ENCODE data around the gene AGPAT4.
"Not testable (repeated sequence)": the region's sequence is repeated elsewhere in the genome, so short reads cannot be mapped to it uniquely, and the experiment has no call there.

AGPAT4 gene

DNA sequence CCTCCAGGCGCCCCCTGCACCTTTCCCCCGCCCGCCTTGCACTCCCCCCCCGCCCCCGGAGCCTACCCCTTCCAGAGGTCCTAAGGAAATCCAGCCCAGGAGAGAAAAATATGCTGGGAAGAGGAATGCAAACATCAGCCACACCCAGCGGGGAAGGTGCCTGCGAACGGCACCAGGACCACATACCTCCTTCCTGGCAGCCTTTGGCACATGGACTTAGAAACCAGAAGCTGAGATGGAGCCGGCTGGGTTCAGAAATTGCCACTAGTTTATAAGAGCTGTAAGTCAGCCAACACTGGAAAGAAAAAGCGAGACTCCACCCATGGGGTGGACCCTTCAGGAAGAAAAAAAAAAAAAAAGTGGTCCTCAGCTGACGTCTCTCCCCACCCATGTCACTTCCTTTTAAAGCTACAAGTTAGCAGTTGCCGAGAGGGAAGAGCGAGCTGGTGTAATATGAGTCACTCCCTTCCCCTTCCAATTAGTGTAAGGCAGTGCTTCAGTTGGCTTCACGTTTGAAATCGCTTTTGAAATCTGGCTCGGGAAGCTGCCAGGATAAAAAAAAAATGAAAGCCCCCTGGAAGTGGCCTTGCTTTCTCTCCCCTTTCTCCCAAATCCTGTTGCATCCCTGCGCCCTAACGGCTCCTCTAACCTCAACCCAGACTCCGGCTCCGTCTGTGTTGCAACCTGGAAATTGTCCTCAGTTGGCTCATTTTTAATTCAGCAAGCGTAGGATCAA lies at the start of gene AGPAT4:
AGPAT4 (minus strand) TSS at position 310 of the 736 bp plus-strand sequence. CDS start 41,848 bp downstream, outside the sequence.
- peaks cover 6% of the 10 kb centered on the region for H3K4me1 Mint-ChIP-seq
- peak within 1 kb of the TSS; percentile 94 for H3K27ac Mint-ChIP-seq
- H3K4me3 Mint-ChIP-seq: peak within 1 kb of the TSS; percentile 84
- ATAC-seq (ENCODE audit: low read depth) (peak; percentile 92), DNase-seq (ENCODE audit: low spot score in 2 of 2) (peak; percentile 18 to 48)
- H3K9me3 Mint-ChIP-seq: peaks cover 2% of the 10 kb centered on the region
- H3K36me3 Mint-ChIP-seq: peaks cover 2% of the 10 kb centered on the region
- H3K27me3 Mint-ChIP-seq: peaks cover 14% of the 10 kb centered on the region

GRCh38 chr6:161319231-161319630 lies 45.4 kb upstream of the AGPAT4 start:
- Mint-ChIP-seq H3K9me3 (peaks cover 8% of the 10 kb centered on the region), H3K27ac (no peak overlapping the region), H3K4me1 (no peaks in the 10 kb centered on the region), H3K27me3 (peaks cover 6% of the 10 kb centered on the region), H3K36me3 (no peaks in the 10 kb centered on the region), H3K4me3 (no peak overlapping the region)
- DNase-seq (ENCODE audit: low spot score in 2 of 2) (no peak), ATAC-seq (ENCODE audit: low read depth) (no peak)

DNA sequence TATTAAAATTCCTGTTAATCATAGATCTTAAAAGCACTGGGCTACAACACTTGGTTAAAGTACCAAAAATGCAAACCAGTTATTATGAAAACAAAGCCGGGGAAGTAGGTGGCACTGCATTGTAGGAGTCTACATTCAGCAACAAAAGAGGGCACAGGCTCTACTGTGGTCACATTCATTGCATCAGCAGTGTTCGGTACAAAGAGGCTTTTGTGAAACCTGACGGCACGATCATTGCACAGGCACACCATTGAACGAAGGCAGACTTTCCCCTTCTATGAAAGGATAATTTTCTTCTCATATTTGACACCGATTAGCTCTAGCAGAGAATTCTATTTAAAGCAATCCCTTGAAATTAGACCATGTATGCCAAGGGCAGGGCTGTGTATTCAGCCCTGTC lies 44.6 kb upstream of the AGPAT4 start:
- ATAC-seq (ENCODE audit: low read depth): no peak
- peaks cover 6% of the 10 kb centered on the region for H3K27me3 Mint-ChIP-seq
- H3K4me1 Mint-ChIP-seq: no peaks in the 10 kb centered on the region
- no peak for DNase-seq (ENCODE audit: low spot score in 2 of 2)
- H3K4me3 Mint-ChIP-seq: no peak overlapping the region
- H3K36me3 Mint-ChIP-seq: no peaks in the 10 kb centered on the region
- H3K27ac Mint-ChIP-seq: no peak overlapping the region
- peaks cover 8% of the 10 kb centered on the region for H3K9me3 Mint-ChIP-seq

DNA sequence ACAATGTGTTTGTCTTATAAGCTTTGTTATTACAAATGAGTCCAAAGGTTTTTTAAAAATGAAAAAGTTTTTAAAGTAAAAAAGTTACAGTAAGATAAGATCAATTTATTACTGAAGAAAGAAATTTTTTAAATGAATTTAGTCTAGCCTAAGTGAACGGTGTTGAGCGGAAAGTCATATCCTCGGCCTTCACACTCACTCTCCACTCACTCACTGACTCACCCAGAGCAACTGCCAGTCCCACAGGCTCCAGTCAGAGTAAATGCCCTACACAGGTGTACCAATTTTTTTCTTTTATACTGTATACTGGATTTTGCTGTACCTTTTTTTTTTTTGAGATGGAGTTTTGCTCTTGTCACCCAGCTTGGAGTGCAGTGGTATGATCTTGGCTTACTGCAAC lies 42.7 kb upstream of the AGPAT4 start:
- Mint-ChIP-seq H3K4me3 (no peak overlapping the region), H3K36me3 (no peaks in the 10 kb centered on the region), H3K9me3 (peaks cover 4% of the 10 kb centered on the region), H3K4me1 (no peaks in the 10 kb centered on the region), H3K27ac (no peak overlapping the region), H3K27me3 (peaks cover 7% of the 10 kb centered on the region)
- no peak for DNase-seq (ENCODE audit: low spot score in 2 of 2)
- no peak for ATAC-seq (ENCODE audit: low read depth)

- H3K36me3 Mint-ChIP-seq; H3K4me1 Mint-ChIP-seq; H3K27ac Mint-ChIP-seq; ATAC-seq (ENCODE audit: low read depth); H3K9me3 Mint-ChIP-seq; H3K4me3 Mint-ChIP-seq; DNase-seq (ENCODE audit: low spot score in 2 of 2); H3K27me3 Mint-ChIP-seq: not testable (repeated sequence)
These were observed 41.5 kb upstream of the AGPAT4 start for GRCh38 chr6:161315246-161315917.

DNA sequence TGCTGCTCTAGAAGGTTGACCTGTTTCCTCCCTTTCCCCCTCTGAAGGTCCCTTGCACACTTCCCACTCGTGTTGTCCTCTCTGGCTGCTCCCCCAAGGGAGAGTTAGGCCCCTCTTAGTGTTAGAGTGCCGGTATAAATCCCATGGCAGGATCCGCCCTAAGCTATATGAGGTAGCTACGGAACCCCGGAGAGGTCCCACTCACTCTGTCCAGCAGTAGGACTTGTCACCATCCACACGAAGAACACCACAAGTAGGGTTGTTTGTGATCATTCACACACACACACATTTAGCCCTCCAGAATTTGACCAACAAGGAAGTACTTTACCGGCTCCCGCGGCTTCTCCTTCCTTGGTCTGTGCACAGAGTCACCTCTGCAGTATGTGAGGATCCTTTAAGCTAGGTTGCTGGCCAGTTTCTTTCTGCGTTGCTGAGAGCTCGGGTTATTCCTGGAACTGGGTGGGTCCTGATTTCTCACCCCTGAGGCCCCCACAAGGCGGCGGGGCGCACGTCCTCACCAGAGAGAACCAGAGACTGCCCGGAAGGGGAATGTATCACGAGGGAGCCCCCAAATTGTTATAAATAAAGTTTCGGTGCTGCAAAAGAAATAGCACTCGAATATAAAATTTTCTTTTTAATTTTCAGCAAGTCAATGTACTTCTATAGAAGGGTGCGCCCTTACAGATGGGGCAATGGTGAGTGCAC lies 40.8 kb upstream of the AGPAT4 start:
- H3K9me3 Mint-ChIP-seq; H3K27ac Mint-ChIP-seq; DNase-seq (ENCODE audit: low spot score in 2 of 2); H3K4me1 Mint-ChIP-seq; H3K27me3 Mint-ChIP-seq; H3K36me3 Mint-ChIP-seq; ATAC-seq (ENCODE audit: low read depth); H3K4me3 Mint-ChIP-seq: not testable (repeated sequence)

DNA sequence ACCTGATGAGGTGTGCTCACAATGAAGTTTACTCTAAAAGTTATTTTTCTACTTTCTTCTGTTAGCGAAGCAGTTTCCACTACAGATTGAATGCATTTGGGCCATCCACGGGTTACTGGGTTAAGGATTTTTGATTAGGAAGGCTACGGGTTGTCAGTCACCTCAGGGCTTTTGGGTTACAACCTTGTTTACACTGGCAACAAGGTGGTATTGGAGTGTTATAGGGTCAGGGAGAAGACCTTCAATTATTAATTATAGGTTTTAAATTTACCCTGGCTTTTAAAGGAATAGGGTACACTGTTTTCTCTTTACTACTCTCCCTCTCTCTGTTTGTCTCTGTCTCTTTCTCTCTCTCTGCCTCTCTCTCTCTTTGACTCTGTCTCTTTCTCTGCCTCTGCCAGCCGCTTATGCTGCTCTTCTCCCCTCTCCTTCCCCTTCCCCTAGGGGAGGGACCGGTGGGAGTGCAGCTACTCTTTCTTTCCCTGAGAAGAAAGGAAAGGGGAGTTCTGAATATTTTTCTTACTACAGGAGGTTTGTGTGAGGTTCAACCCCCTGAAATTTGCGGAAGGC lies 40.2 kb upstream of the AGPAT4 start:
- H3K27me3 Mint-ChIP-seq: peaks cover 4% of the 10 kb centered on the region
- DNase-seq (ENCODE audit: low spot score in 2 of 2) (no peak), ATAC-seq (ENCODE audit: low read depth) (no peak)
- no peaks in the 10 kb centered on the region for H3K4me1 Mint-ChIP-seq
- H3K36me3 Mint-ChIP-seq: no peaks in the 10 kb centered on the region
- H3K9me3 Mint-ChIP-seq: peaks cover 4% of the 10 kb centered on the region
- H3K4me3 Mint-ChIP-seq: no peak overlapping the region
- H3K27ac Mint-ChIP-seq: no peak overlapping the region

DNA sequence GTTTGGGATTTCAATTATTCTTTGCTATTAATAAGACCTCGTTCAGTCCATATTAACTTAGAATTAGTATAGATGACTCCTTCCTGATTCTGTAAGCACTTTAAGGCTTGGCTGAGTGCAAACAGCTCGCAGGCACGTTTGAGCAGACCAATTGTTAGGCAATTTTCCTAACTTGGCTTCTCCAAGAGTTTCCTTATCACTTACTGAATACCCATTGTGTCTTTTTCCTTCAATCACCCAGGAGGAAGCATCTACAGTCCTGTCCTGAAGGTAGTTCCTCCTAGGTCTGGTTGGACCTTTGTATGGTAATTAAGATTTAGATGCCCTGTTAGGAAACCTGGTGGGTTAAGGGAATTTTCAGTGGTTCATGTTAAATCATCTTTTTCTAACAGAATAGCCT lies 39.6 kb upstream of the AGPAT4 start:
- H3K9me3 Mint-ChIP-seq; DNase-seq (ENCODE audit: low spot score in 2 of 2); H3K27ac Mint-ChIP-seq; ATAC-seq (ENCODE audit: low read depth); H3K4me3 Mint-ChIP-seq; H3K27me3 Mint-ChIP-seq; H3K4me1 Mint-ChIP-seq; H3K36me3 Mint-ChIP-seq: not testable (repeated sequence)

- not testable (repeated sequence) for H3K27ac Mint-ChIP-seq; H3K4me3 Mint-ChIP-seq; H3K36me3 Mint-ChIP-seq; ATAC-seq (ENCODE audit: low read depth); H3K9me3 Mint-ChIP-seq; DNase-seq (ENCODE audit: low spot score in 2 of 2); H3K27me3 Mint-ChIP-seq; H3K4me1 Mint-ChIP-seq
These were observed 35.9 kb upstream of the AGPAT4 start for GRCh38 chr6:161309774-161310173.

DNA sequence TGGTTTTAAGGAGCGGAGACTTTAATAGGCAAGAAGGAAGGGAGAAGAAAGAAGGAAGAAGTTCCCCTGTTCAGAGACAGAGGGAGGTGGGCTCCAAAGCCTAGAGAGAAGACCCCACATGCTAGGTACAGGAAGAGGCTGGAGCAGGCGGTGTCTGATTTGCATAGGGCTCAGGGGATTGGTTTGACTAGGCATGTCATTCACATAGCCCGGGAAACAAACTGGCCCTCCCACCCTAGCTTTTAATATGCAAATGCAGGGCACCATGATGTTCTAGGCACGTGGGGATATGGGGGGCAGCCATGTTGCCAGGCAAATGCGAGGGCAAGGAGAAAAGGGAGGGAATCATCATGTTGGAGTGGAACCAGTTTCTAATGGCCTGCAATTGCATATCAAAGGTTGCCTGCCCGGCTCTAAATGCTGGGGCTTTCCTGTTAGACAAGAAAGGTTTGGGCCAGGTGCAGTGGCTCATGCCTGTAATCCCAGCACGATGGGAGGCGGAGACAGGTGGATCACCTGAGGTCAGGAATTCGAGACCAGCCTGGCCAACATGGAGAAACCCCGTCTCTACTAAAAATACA lies 34.3 kb upstream of the AGPAT4 start:
- Mint-ChIP-seq H3K4me3 (no peak overlapping the region), H3K9me3 (peaks cover 1% of the 10 kb centered on the region), H3K4me1 (no peaks in the 10 kb centered on the region), H3K36me3 (no peaks in the 10 kb centered on the region), H3K27ac (no peak overlapping the region), H3K27me3 (peaks cover 4% of the 10 kb centered on the region)
- no peak for ATAC-seq (ENCODE audit: low read depth)
- no peak for DNase-seq (ENCODE audit: low spot score in 2 of 2)

GRCh38 chr6:161305860-161306259 lies 32.0 kb upstream of the AGPAT4 start:
- Mint-ChIP-seq H3K36me3 (no peaks in the 10 kb centered on the region), H3K4me3 (no peak overlapping the region), H3K4me1 (no peaks in the 10 kb centered on the region), H3K27me3 (peaks cover 5% of the 10 kb centered on the region), H3K27ac (no peak overlapping the region), H3K9me3 (peaks cover 1% of the 10 kb centered on the region)
- DNase-seq (ENCODE audit: low spot score in 2 of 2) (no peak), ATAC-seq (ENCODE audit: low read depth) (no peak)

DNA sequence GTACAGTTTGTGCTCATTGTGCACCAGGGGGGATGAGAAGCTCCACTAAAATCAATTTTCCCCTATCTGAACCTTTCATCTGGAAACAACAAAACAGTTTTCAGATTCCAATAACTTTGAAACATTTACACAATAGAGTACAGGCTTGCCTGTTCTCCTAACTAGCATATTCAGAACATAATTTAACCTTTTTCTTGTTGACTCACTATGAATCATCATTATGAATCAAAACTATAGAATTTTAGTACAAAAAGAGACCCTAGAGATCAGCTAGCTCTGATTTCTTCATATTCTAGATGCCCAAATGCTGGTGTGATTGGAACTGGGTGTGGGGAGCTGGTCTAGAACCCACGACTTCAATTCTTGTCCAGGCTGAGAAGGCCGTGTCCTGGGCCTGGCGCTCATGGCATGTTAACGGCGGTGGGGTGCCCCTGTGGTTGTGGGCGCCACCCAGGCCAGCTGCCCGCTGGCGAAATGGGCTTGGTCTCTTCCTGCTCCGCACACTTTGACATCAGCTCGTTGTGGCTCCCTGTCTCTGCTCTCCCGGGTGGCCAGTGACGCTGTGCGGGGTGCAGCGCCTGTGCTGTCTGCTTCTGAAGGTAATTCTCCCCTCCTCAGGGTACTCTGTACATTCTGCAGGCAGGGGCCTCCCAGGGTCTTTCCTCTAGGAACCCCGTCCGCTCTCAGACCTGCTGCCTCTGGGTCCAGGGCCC lies 29.9 kb upstream of the AGPAT4 start:
- H3K27me3 Mint-ChIP-seq: peaks cover 5% of the 10 kb centered on the region
- peaks cover 1% of the 10 kb centered on the region for H3K9me3 Mint-ChIP-seq
- ATAC-seq (ENCODE audit: low read depth): no peak
- H3K4me3 Mint-ChIP-seq: no peak overlapping the region
- DNase-seq (ENCODE audit: low spot score in 2 of 2): no peak
- no peaks in the 10 kb centered on the region for H3K36me3 Mint-ChIP-seq
- H3K4me1 Mint-ChIP-seq: no peaks in the 10 kb centered on the region
- H3K27ac Mint-ChIP-seq: no peak overlapping the region

DNA sequence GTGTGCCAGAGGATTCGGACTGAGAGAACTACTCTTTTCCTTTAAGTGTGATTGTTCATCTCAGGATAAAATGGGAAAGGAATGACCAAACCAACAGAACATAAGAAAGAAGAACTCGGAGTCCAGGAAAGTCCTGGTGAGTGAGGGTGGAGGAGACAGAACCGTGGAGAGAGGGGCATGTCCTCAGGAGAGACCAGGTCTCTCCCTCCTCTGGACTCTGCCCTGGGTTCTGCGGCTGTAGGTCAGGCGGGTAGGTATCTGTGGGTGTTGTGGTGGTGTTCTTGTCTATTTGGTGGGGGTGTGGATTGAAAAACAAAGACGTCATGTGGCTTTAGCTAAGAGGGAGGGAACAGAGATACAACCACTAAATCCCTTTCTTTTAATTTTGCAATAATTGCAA lies 29.1 kb upstream of the AGPAT4 start:
- Mint-ChIP-seq H3K36me3 (no peaks in the 10 kb centered on the region), H3K4me3 (no peak overlapping the region), H3K9me3 (peaks cover 1% of the 10 kb centered on the region), H3K27ac (no peak overlapping the region), H3K4me1 (no peaks in the 10 kb centered on the region), H3K27me3 (peaks cover 5% of the 10 kb centered on the region)
- DNase-seq (ENCODE audit: low spot score in 2 of 2): no peak
- ATAC-seq (ENCODE audit: low read depth): no peak
